ENCODE data around the gene CNST. TPM values are rescaled to one million over a fixed set of nuclear protein-coding genes. Genes with fewer than 3 reads are reported as not detected.
"Not testable (repeated sequence)": the region's sequence is repeated elsewhere in the genome, so short reads cannot be mapped to it uniquely, and the experiment has no call there.

The CNST gene
- total and polyA plus RNA-seq, 3 experiments from 2014 or later: 29.6 to 39.4 (median 31.3) TPM

- Histone ChIP-seq H3K27ac (ENCODE audit: low read depth, low read length) (no peak overlapping the region), H3K27me3 (ENCODE audit: insufficient read depth, low read length, poor library complexity, severe bottlenecking) (no peaks in the 10 kb centered on the region), H3K4me3 (ENCODE audit: low read length) (no peak overlapping the region), H3K9me3 (ENCODE audit: low read length) (no peaks in the 10 kb centered on the region), H3K4me1 (ENCODE audit: insufficient read depth, low read length) (no peaks in the 10 kb centered on the region), H3K36me3 (ENCODE audit: insufficient read depth, low read length) (peaks cover 27% of the 10 kb centered on the region)
- peaks cover 0 to 3% of the 10 kb centered on the region in 2 donors for H3K27me3 Mint-ChIP-seq
- peak overlapping the region in 1 of 8 donors; percentile 45 for H3K27ac Mint-ChIP-seq
- ChIA-PET POLR2A (no interaction called here), CTCF (no interaction called here)
- no peaks in the 10 kb centered on the region for H3K4me1 Mint-ChIP-seq
- H3K36me3 Mint-ChIP-seq: peaks cover 2 to 62% (median 19%) of the 10 kb centered on the region in 3 donors
- H3K9me3 Mint-ChIP-seq: no peaks in the 10 kb centered on the region
- no peak for DNase-seq
- H3K4me3 Mint-ChIP-seq: no peak overlapping the region
Observed at GRCh38 chr1:246544001-246544400, 22.3 kb upstream of the CNST start.

- no peak overlapping the region for H3K27ac ChIP-seq (ENCODE audit: low read depth, low read length)
- POLR2A ChIA-PET: no interaction called here
- H3K4me3 ChIP-seq (ENCODE audit: low read length): no peak overlapping the region
- H3K4me3 Mint-ChIP-seq: no peak overlapping the region
- peaks cover 7 to 74% (median 21%) of the 10 kb centered on the region in 3 donors for H3K36me3 Mint-ChIP-seq
- H3K27me3 Mint-ChIP-seq: peaks cover 0 to 1% of the 10 kb centered on the region in 2 donors
- H3K27me3 ChIP-seq (ENCODE audit: insufficient read depth, low read length, poor library complexity, severe bottlenecking): no peaks in the 10 kb centered on the region
- H3K4me1 Mint-ChIP-seq: peaks cover 0 to 5% (median 3%) of the 10 kb centered on the region in 3 donors
- no peak for DNase-seq
- H3K36me3 ChIP-seq (ENCODE audit: insufficient read depth, low read length): peaks cover 20% of the 10 kb centered on the region
- H3K27ac Mint-ChIP-seq: peak overlapping the region in 1 of 8 donors; percentile 73
- no peaks in the 10 kb centered on the region for H3K4me1 ChIP-seq (ENCODE audit: insufficient read depth, low read length)
- H3K9me3 Mint-ChIP-seq: no peaks in the 10 kb centered on the region
- CTCF ChIA-PET: no interaction called here
- H3K9me3 ChIP-seq (ENCODE audit: low read length): no peaks in the 10 kb centered on the region
Observed at GRCh38 chr1:246549665-246550064, 16.6 kb upstream of the CNST start.

GRCh38 chr1:246550402-246550801 lies 15.9 kb upstream of the CNST start:
- H3K27ac ChIP-seq (ENCODE audit: low read depth, low read length): no peak overlapping the region
- H3K4me1 ChIP-seq (ENCODE audit: insufficient read depth, low read length): no peaks in the 10 kb centered on the region
- Mint-ChIP-seq H3K4me3 (no peak overlapping the region), H3K9me3 (no peaks in the 10 kb centered on the region), H3K36me3 (peaks cover 12 to 76% (median 25%) of the 10 kb centered on the region in 3 donors), H3K27me3 (peaks cover 0 to 1% of the 10 kb centered on the region in 2 donors), H3K4me1 (peaks cover 0 to 5% (median 3%) of the 10 kb centered on the region in 3 donors), H3K27ac (peak overlapping the region in 1 of 8 donors; percentile 0)
- no peak overlapping the region for H3K4me3 ChIP-seq (ENCODE audit: low read length)
- DNase-seq: no peak
- no peaks in the 10 kb centered on the region for H3K9me3 ChIP-seq (ENCODE audit: low read length)
- POLR2A ChIA-PET: no interaction called here
- H3K27me3 ChIP-seq (ENCODE audit: insufficient read depth, low read length, poor library complexity, severe bottlenecking): no peaks in the 10 kb centered on the region
- peaks cover 20% of the 10 kb centered on the region for H3K36me3 ChIP-seq (ENCODE audit: insufficient read depth, low read length)
- CTCF ChIA-PET: no interaction called here

GRCh38 chr1:246552110-246552509 lies 14.1 kb upstream of the CNST start:
- Histone ChIP-seq H3K4me3 (ENCODE audit: low read length) (no peak overlapping the region), H3K36me3 (ENCODE audit: insufficient read depth, low read length) (peaks cover 20% of the 10 kb centered on the region), H3K27me3 (ENCODE audit: insufficient read depth, low read length, poor library complexity, severe bottlenecking) (no peaks in the 10 kb centered on the region), H3K4me1 (ENCODE audit: insufficient read depth, low read length) (no peaks in the 10 kb centered on the region), H3K9me3 (ENCODE audit: low read length) (no peaks in the 10 kb centered on the region), H3K27ac (ENCODE audit: low read depth, low read length) (no peak overlapping the region)
- ChIA-PET CTCF (no interaction called here), POLR2A (no interaction called here)
- DNase-seq: no peak
- Mint-ChIP-seq H3K27ac (peak overlapping the region in 2 of 8 donors; percentile 5 to 25), H3K4me1 (peaks cover 3 to 5% (median 4%) of the 10 kb centered on the region in 3 donors), H3K27me3 (no peaks in the 10 kb centered on the region), H3K4me3 (no peak overlapping the region), H3K36me3 (peaks cover 19 to 84% (median 27%) of the 10 kb centered on the region in 3 donors), H3K9me3 (no peaks in the 10 kb centered on the region)

- Mint-ChIP-seq H3K9me3 (no peaks in the 10 kb centered on the region), H3K27ac (peak overlapping the region in 1 of 8 donors; percentile 49), H3K4me3 (no peak overlapping the region), H3K4me1 (peaks cover 4 to 11% (median 7%) of the 10 kb centered on the region in 3 donors), H3K36me3 (peaks cover 19 to 83% (median 26%) of the 10 kb centered on the region in 3 donors), H3K27me3 (no peaks in the 10 kb centered on the region)
- CTCF ChIA-PET: interaction anchor here (1.2 kb wide), 1 partner anchor 13 kb away, joined by 3 read pairs; no protein-coding TSS in a partner anchor
- Histone ChIP-seq H3K9me3 (ENCODE audit: low read length) (no peaks in the 10 kb centered on the region), H3K27me3 (ENCODE audit: insufficient read depth, low read length, poor library complexity, severe bottlenecking) (no peaks in the 10 kb centered on the region), H3K4me1 (ENCODE audit: insufficient read depth, low read length) (no peaks in the 10 kb centered on the region), H3K36me3 (ENCODE audit: insufficient read depth, low read length) (peaks cover 16% of the 10 kb centered on the region), H3K4me3 (ENCODE audit: low read length) (no peak overlapping the region), H3K27ac (ENCODE audit: low read depth, low read length) (no peak overlapping the region)
- no peak for DNase-seq
- POLR2A ChIA-PET: no interaction called here
Observed at GRCh38 chr1:246554201-246554600, 12.1 kb upstream of the CNST start.

- H3K36me3 ChIP-seq (ENCODE audit: insufficient read depth, low read length): peaks cover 20% of the 10 kb centered on the region
- POLR2A ChIA-PET: no interaction called here
Observed at GRCh38 chr1:246558041-246558440, 8.2 kb upstream of the CNST start.

GRCh38 chr1:246559310-246559709 lies 6.9 kb upstream of the CNST start:
- H3K27me3 Mint-ChIP-seq: no peaks in the 10 kb centered on the region
- Histone ChIP-seq H3K4me1 (ENCODE audit: insufficient read depth, low read length) (peaks cover 2% of the 10 kb centered on the region), H3K27me3 (ENCODE audit: insufficient read depth, low read length, poor library complexity, severe bottlenecking) (no peaks in the 10 kb centered on the region), H3K27ac (ENCODE audit: low read depth, low read length) (no peak overlapping the region), H3K9me3 (ENCODE audit: low read length) (no peaks in the 10 kb centered on the region), H3K36me3 (ENCODE audit: insufficient read depth, low read length) (peaks cover 19% of the 10 kb centered on the region), H3K4me3 (ENCODE audit: low read length) (no peak overlapping the region)
- peak overlapping the region in 1 of 7 donors; percentile 41 for H3K4me3 Mint-ChIP-seq
- DNase-seq: no peak
- H3K4me1 Mint-ChIP-seq: peaks cover 11 to 30% (median 26%) of the 10 kb centered on the region in 3 donors
- peaks cover 18 to 67% (median 22%) of the 10 kb centered on the region in 3 donors for H3K36me3 Mint-ChIP-seq
- ChIA-PET CTCF (no interaction called here), POLR2A (no interaction called here)
- no peaks in the 10 kb centered on the region for H3K9me3 Mint-ChIP-seq
- H3K27ac Mint-ChIP-seq: peak overlapping the region in 3 of 8 donors; percentile 14 to 52 (median 19)

More at GRCh38 chr1:246558041-246558440, 8.2 kb upstream of the CNST start:
- Histone ChIP-seq H3K4me1 (ENCODE audit: insufficient read depth, low read length) (no peaks in the 10 kb centered on the region), H3K4me3 (ENCODE audit: low read length) (no peak overlapping the region), H3K27ac (ENCODE audit: low read depth, low read length) (no peak overlapping the region), H3K9me3 (ENCODE audit: low read length) (no peaks in the 10 kb centered on the region), H3K27me3 (ENCODE audit: insufficient read depth, low read length, poor library complexity, severe bottlenecking) (no peaks in the 10 kb centered on the region)
- Mint-ChIP-seq H3K27ac (peak overlapping the region in 1 of 8 donors; percentile 3), H3K4me1 (peaks cover 5 to 26% (median 19%) of the 10 kb centered on the region in 3 donors), H3K9me3 (no peaks in the 10 kb centered on the region), H3K4me3 (no peak overlapping the region), H3K36me3 (peaks cover 22 to 71% (median 23%) of the 10 kb centered on the region in 3 donors), H3K27me3 (no peaks in the 10 kb centered on the region)
- CTCF ChIA-PET: interaction anchor here (0.6 kb wide), 1 partner anchor 153 kb away, joined by 3 read pairs; no protein-coding TSS in a partner anchor
- no peak for DNase-seq

- H3K9me3 ChIP-seq (ENCODE audit: low read length); H3K27ac Mint-ChIP-seq; CTCF ChIA-PET; H3K27me3 ChIP-seq (ENCODE audit: insufficient read depth, low read length, poor library complexity, severe bottlenecking); H3K27ac ChIP-seq (ENCODE audit: low read depth, low read length); DNase-seq; H3K9me3 Mint-ChIP-seq; POLR2A ChIA-PET; H3K27me3 Mint-ChIP-seq; H3K4me3 ChIP-seq (ENCODE audit: low read length): not testable (repeated sequence)
- Mint-ChIP-seq H3K4me1 (peaks cover 22 to 43% (median 37%) of the 10 kb centered on the region in 3 donors), H3K36me3 (peaks cover 12 to 59% (median 14%) of the 10 kb centered on the region in 3 donors), H3K4me3 (peak overlapping the region in 1 of 7 donors; percentile 50)
- H3K36me3 ChIP-seq (ENCODE audit: insufficient read depth, low read length): peaks cover 19% of the 10 kb centered on the region
- peaks cover 15% of the 10 kb centered on the region for H3K4me1 ChIP-seq (ENCODE audit: insufficient read depth, low read length)
Observed at GRCh38 chr1:246560833-246561232, 5.4 kb upstream of the CNST start.
